CD4-positive, alpha-beta T cell (primary cell): ENCODE data around the gene MRPS11. TPM values are rescaled to one million over a fixed set of nuclear protein-coding genes. Genes with fewer than 3 reads are reported as not detected.

Experiments used
- ATAC-seq: fragments of 200-7000 bp; cut with Tn5 transposase; one replicate; pipeline ENCODE4 v1.10.0; 2022; ENCODE audit warnings: mild to moderate bottlenecking; ENCODE audit not compliant: poor library complexity
- CTCF ChIA-PET: fragments of 350-600 bp; sonication (Branson Sonifier 250); formaldehyde crosslinking; loops from one replicate; lab custom pipeline; 2021; ENCODE audit warnings: antibody characterized with exemption, inconsistent platforms; lab: Charles Lee
- POLR2A ChIA-PET: fragments of 350-600 bp; sonication (Branson Sonifier 250); formaldehyde crosslinking; loops from one replicate; lab custom pipeline; 2021; ENCODE audit warnings: antibody characterized with exemption, inconsistent platforms; lab: Charles Lee
- DNase-seq, 14 experiments: peaks; one replicate each; pipeline ENCODE4 v3.0.0-alpha.2; 2013 to 2020; ENCODE audit warnings: mixed read lengths in 2 of 14
- H3K27ac ChIP-seq, 2 donors: one replicate each; pipeline versions ENCODE4 v1.5.1 to v1.7.0; 2013; ENCODE audit warnings: low read length in 2 of 2, low read depth in 1 of 2, mild to moderate bottlenecking in 1 of 2
- H3K27me3 ChIP-seq, 2 experiments: 1 replicate in 1 of 2; 2 replicates in 1 of 2; pipeline versions ENCODE4 v1.6.1 to v1.7.0; 2013; ENCODE audit warnings: low read length in 2 of 2, control low read depth in 1 of 2, mild to moderate bottlenecking in 1 of 2, moderate library complexity in 1 of 2; ENCODE audit not compliant: insufficient read depth in 2 of 2, control insufficient read depth in 1 of 2
- H3K36me3 ChIP-seq: one replicate; pipeline ENCODE4 v1.6.1; 2013; ENCODE audit warnings: low read length, control low read depth; ENCODE audit not compliant: insufficient read depth
- H3K4me1 ChIP-seq: one replicate; pipeline ENCODE4 v1.6.1; 2013; ENCODE audit warnings: low read length, control low read depth; ENCODE audit not compliant: insufficient read depth
- H3K4me3 ChIP-seq: one replicate; pipeline ENCODE4 v1.5.1; 2013; ENCODE audit warnings: mild to moderate bottlenecking, low read length, moderate library complexity
- H3K9me3 ChIP-seq, 2 experiments: 1 replicate in 1 of 2; 2 replicates in 1 of 2; pipeline versions ENCODE4 v1.6.1 to v1.7.0; 2013; ENCODE audit warnings: low read length in 2 of 2, mild to moderate bottlenecking in 2 of 2, control low read depth in 1 of 2, moderate library complexity in 1 of 2; ENCODE audit not compliant: control insufficient read depth in 1 of 2, insufficient read depth in 1 of 2
- H3K27ac Mint-ChIP-seq: one replicate; pipeline ENCODE4 v1.8.0; 2020; ENCODE audit warnings: mixed read lengths
- H3K27me3 Mint-ChIP-seq: one replicate; pipeline ENCODE4 v1.8.0; 2021; ENCODE audit warnings: mixed read lengths
- H3K36me3 Mint-ChIP-seq: one replicate; pipeline ENCODE4 v1.8.0; 2021; ENCODE audit warnings: low read depth, mixed read lengths
- H3K4me1 Mint-ChIP-seq: one replicate; pipeline ENCODE4 v1.8.0; 2021; ENCODE audit warnings: low read depth, mixed read lengths
- H3K4me3 Mint-ChIP-seq: one replicate; pipeline ENCODE4 v1.8.0; 2020; ENCODE audit warnings: mild to moderate bottlenecking, mixed read lengths
- H3K9me3 Mint-ChIP-seq: one replicate; pipeline ENCODE4 v1.8.0; 2020; ENCODE audit warnings: mixed read lengths
- intact Hi-C, 2 experiments: fragments of 100-400 bp; cut with DNase I in 1 of 2; cut with micrococcal nuclease in 1 of 2; formaldehyde crosslinking; loops; one replicate each; pipeline versions ENCODE4 v1.15.1 to v1.9.0; 2023 to 2025; cut with DNase I, micrococcal nuclease
- total RNA-seq, 174 experiments: library from RNA in 2 of 174; stranded (reverse) in 2 of 174; gene quantifications; one replicate each; pipeline ENCODE4 v1.2.3 and lab custom pipeline; 2021 to 2026
- TF ChIP-seq, protein P1 (sequence below): fragments of 200-600 bp; IDR thresholded peaks from one replicate; pipeline ENCODE4 v1.8.0; 2022; ENCODE audit warnings: antibody characterized with exemption, mild to moderate bottlenecking

The MRPS11 gene
- total RNA-seq, 2 experiments from 2014 or later = 8.0 to 8.4 TPM

- Mint-ChIP-seq H3K4me3 (no peak overlapping the region), H3K36me3 (peaks cover 96% of the 10 kb centered on the region), H3K9me3 (no peaks in the 10 kb centered on the region), H3K27ac (no peak overlapping the region), H3K4me1 (peaks cover 6% of the 10 kb centered on the region), H3K27me3 (no peaks in the 10 kb centered on the region)
- ChIA-PET CTCF (no interaction called here), POLR2A (no interaction called here)
- Histone ChIP-seq H3K4me1 (no peaks in the 10 kb centered on the region), H3K9me3 (no peaks in the 10 kb centered on the region), H3K36me3 (peaks cover 45% of the 10 kb centered on the region), H3K27me3 (no peaks in the 10 kb centered on the region), H3K27ac (no peak overlapping the region), H3K4me3 (no peak overlapping the region)
- no peak for DNase-seq
- TF ChIP-seq, protein P1, sequence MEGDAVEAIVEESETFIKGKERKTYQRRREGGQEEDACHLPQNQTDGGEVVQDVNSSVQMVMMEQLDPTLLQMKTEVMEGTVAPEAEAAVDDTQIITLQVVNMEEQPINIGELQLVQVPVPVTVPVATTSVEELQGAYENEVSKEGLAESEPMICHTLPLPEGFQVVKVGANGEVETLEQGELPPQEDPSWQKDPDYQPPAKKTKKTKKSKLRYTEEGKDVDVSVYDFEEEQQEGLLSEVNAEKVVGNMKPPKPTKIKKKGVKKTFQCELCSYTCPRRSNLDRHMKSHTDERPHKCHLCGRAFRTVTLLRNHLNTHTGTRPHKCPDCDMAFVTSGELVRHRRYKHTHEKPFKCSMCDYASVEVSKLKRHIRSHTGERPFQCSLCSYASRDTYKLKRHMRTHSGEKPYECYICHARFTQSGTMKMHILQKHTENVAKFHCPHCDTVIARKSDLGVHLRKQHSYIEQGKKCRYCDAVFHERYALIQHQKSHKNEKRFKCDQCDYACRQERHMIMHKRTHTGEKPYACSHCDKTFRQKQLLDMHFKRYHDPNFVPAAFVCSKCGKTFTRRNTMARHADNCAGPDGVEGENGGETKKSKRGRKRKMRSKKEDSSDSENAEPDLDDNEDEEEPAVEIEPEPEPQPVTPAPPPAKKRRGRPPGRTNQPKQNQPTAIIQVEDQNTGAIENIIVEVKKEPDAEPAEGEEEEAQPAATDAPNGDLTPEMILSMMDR = no peak
- intact Hi-C loops = no loop called here
- ATAC-seq = no peak
These were observed 61.6 kb downstream of the MRPS11 start for GRCh38 chr15:88529021-88529630.

Other genes with a start within 250 kb of the MRPS11 start
- under 1 TPM in 1 of 2 experiments, not detected in 1; 0.78 TPM for gene NTRK3, start 211.0 kb upstream of the MRPS11 start, total RNA-seq
- 10 to 100 TPM in 1 of 2 experiments, 1 to 10 TPM in 1; 8.6 to 10.2 TPM for gene MRPL46, start 320 bp upstream of the MRPS11 start, total RNA-seq
- 1 to 10 TPM; 2.2 to 2.8 TPM for gene DET1, start 79.0 kb downstream of the MRPS11 start, total RNA-seq
- gene AEN, start 153.6 kb downstream of the MRPS11 start, total RNA-seq = 10 to 100 TPM; 40.7 to 43.7 TPM
- gene ISG20, start 171.3 kb downstream of the MRPS11 start, total RNA-seq = 100 to 1,000 TPM; 152 to 157 TPM